Esophagus muscularis mucosa (tissue), 4 donors: Measurements from ENCODE around the gene SIRPD.

Experiments used
- EP300 ChIP-seq: sonication (generic); formaldehyde crosslinking; IDR thresholded peaks from one replicate; pipeline ENCODE4 v1.6.1; 2017; ENCODE audit warnings: antibody characterized with exemption
- POLR2A ChIP-seq: fragments of 450-650 bp; IDR thresholded peaks from one replicate; pipeline ENCODE4 v1.6.1; 2017; ENCODE audit warnings: antibody characterized with exemption, moderate library complexity, mild to moderate bottlenecking, low read depth
- POLR2AphosphoS5 ChIP-seq, 2 donors: sonication (generic); formaldehyde crosslinking; IDR thresholded peaks; one replicate each; pipeline ENCODE4 v1.6.1; 2017; ENCODE audit warnings: antibody characterized with exemption in 2 of 2
- TF ChIP-seq, protein P1 (sequence below), 3 experiments: fragments of 200-600 bp in 2 of 3; fragments of 450-650 bp in 1 of 3; sonication (generic) in 2 of 3; IDR thresholded peaks; one replicate each; pipeline ENCODE4 v1.5.1; 2017 to 2019; ENCODE audit warnings: antibody characterized with exemption in 3 of 3, mild to moderate bottlenecking in 2 of 3, moderate library complexity in 1 of 3

DNA sequence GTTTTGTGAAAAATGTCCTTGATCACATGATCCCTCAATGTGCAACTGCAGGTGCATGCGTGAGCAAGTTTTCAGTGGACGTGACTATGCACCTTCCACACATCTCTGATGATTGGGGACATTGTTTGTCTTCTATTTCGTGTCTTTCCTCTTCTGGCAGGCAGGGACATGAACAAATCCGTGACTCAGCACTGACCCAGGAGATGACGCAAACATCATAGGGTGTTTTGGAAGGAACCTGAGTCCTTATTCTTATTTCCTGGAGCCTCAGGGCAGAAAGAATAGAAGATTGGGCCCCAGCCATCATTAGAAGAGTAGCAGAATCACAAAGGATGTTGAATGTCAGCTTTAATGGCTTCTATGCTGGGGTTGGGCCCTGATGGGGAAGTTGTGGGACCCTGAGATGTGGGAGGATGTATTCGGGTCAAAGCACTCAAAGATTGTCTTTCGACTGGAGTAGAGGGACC lies 11.9 kb upstream of the SIRPD start:
- TF ChIP-seq, protein P1, sequence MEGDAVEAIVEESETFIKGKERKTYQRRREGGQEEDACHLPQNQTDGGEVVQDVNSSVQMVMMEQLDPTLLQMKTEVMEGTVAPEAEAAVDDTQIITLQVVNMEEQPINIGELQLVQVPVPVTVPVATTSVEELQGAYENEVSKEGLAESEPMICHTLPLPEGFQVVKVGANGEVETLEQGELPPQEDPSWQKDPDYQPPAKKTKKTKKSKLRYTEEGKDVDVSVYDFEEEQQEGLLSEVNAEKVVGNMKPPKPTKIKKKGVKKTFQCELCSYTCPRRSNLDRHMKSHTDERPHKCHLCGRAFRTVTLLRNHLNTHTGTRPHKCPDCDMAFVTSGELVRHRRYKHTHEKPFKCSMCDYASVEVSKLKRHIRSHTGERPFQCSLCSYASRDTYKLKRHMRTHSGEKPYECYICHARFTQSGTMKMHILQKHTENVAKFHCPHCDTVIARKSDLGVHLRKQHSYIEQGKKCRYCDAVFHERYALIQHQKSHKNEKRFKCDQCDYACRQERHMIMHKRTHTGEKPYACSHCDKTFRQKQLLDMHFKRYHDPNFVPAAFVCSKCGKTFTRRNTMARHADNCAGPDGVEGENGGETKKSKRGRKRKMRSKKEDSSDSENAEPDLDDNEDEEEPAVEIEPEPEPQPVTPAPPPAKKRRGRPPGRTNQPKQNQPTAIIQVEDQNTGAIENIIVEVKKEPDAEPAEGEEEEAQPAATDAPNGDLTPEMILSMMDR (IDR thresholded peaks at IDR 0.05): no peak
- no peak for TF ChIP-seq POLR2AphosphoS5 (IDR thresholded peaks at IDR 0.05)
- no peak for TF ChIP-seq POLR2A
- TF ChIP-seq EP300: no peak
